Keratinocyte (primary cell): ENCODE measurements around the gene TOX2.

Experiments
- CTCF ChIP-seq, 3 experiments: IDR thresholded peaks in 1 of 3; conservative IDR thresholded peaks in 1 of 3; optimal IDR thresholded peaks in 1 of 3; 2 replicates in 2 of 3; 3 replicates in 1 of 3; pipeline versions ENCODE3 to v1.5.1; 2011; ENCODE audit warnings: low read length in 3 of 3, mild to moderate bottlenecking in 3 of 3, moderate library complexity in 2 of 3, control low read depth in 1 of 3, inconsistent platforms in 1 of 3; ENCODE audit not compliant: insufficient read depth in 2 of 3; ENCODE audit errors: extremely low read depth in 1 of 3
- EZH2 ChIP-seq: IDR thresholded peaks from one replicate; pipeline ENCODE4 v1.6.1; 2012; ENCODE audit warnings: inconsistent platforms, mild to moderate bottlenecking, low read length, moderate library complexity

- TF ChIP-seq CTCF (optimal IDR thresholded peaks at IDR 0.05 in 1 of 3, IDR thresholded peaks at IDR 0.05 in 1 of 3, conservative IDR thresholded peaks at IDR 0.05 in 1 of 3; ENCODE audit: extremely low read depth in 1 of 3, insufficient read depth in 2 of 3, low read length in 3 of 3): no peak
- no peak for TF ChIP-seq EZH2
Observed at GRCh38 chr20:44071057-44071456, 156.4 kb downstream of the TOX2 start.
